ENCODE results near the gene MRPS11. TPM values are rescaled to one million over a fixed set of nuclear protein-coding genes. Genes with fewer than 3 reads are reported as not detected.

Gene MRPS11
- total RNA-seq, 1 experiment from 2014 or later = 47.4 TPM

DNA sequence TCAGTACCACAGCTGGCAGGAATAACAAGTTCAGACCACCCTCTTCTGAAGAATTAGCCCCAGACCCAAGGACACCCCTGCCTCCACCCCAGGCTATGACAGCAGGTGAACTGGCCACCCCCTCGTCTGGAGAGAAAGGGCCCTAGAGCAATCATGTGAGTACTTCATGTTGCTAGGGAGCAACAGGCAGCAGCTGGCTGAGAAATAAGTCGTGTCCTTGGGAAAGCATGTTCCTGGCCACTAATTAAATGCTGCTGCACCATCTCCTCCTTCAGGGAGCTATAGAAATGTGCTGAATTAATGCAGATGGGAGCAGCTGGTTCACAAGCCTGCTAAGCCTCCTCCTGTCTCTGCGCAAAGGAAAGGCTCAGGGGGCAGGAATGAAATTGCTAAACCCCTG lies 31.5 kb downstream of the MRPS11 start:
- Histone ChIP-seq H4K20me1 (ENCODE audit: insufficient read depth) (no peaks in the 10 kb centered on the region), H3K79me2 (ENCODE audit: insufficient read depth, low read length) (no peaks in the 10 kb centered on the region), H3K4me3 (replicated peaks in 1 of 2; ENCODE audit: low read depth in 1 of 2, low read length in 2 of 2) (no peak overlapping the region), H3K9me2 (ENCODE audit: insufficient read depth) (no peaks in the 10 kb centered on the region), H3K9ac (ENCODE audit: low read length) (no peak overlapping the region), H3K36me3 (ENCODE audit: control insufficient read depth in 1 of 2, insufficient read depth in 2 of 2, low read length in 2 of 2) (no peaks in the 10 kb centered on the region), H2AFZ (ENCODE audit: low read depth, low read length, poor library complexity, severe bottlenecking) (no peak overlapping the region), H3K27ac (ENCODE audit: low read depth, low read length) (no peak overlapping the region), H3K27me3 (ENCODE audit: insufficient read depth, low read length) (no peaks in the 10 kb centered on the region), H3K4me2 (ENCODE audit: low read length) (no peak overlapping the region), H3K4me1 (ENCODE audit: control insufficient read depth in 1 of 2, insufficient read depth in 2 of 2, low read length in 2 of 2) (no peaks in the 10 kb centered on the region), H3K9me3 (ENCODE audit: control insufficient read depth in 1 of 2, insufficient read depth in 1 of 2, low read depth in 1 of 2, low read length in 2 of 2) (no peaks in the 10 kb centered on the region)
- CTCF ChIA-PET = interaction anchor here (0.9 kb wide), 1 partner anchor 115 kb away, joined by 3 read pairs; no protein-coding TSS in a partner anchor
- intact Hi-C loops (cut with micrococcal nuclease) = no loop called here
- ATAC-seq = no peak
- no peak for DNase-seq (ENCODE audit: low read depth, low spot score)
- RAD21 ChIA-PET (ENCODE audit: low non-redundant PET in 1 of 2, low total read pairs in 2 of 2, uncharacterized antibody in 2 of 2, unreplicated experiment in 2 of 2) = no interaction called here
- POLR2A ChIA-PET = no interaction called here
- TF ChIP-seq ZNF274 (IDR thresholded peaks at IDR 0.05; ENCODE audit: low read depth, low read length) (no peak), POLR2A (IDR thresholded peaks at IDR 0.05; ENCODE audit: borderline replicate concordance, extremely low read depth, insufficient read depth, insufficient read length) (no peak)
- BruUV-seq (replicated peaks) = no TSS peak

DNA sequence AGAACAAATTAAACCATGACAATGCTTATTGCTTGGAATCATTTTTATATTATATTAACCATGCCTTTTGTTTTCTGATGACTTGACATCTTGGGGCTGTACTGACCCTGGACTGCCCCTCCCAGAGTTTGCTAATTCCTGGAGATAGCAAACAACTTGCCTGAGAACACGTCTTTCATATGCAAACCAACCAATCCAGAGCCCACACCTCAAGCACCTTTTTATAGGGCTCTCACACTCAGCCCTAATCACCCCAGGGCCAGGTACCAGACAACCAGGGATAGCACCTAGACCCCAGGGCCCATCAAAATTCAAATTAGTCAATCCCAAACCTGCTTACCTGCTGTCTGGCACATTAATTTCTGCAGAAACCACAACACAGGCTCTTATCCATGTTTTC lies 36.9 kb downstream of the MRPS11 start:
- H4K20me1 ChIP-seq (ENCODE audit: insufficient read depth) = no peaks in the 10 kb centered on the region
- ChIA-PET RAD21 (ENCODE audit: low non-redundant PET in 1 of 2, low total read pairs in 2 of 2, uncharacterized antibody in 2 of 2, unreplicated experiment in 2 of 2) (no interaction called here), POLR2A (no interaction called here), CTCF (no interaction called here)
- H2AFZ ChIP-seq (ENCODE audit: low read depth, low read length, poor library complexity, severe bottlenecking) = no peak overlapping the region
- H3K9me2 ChIP-seq (ENCODE audit: insufficient read depth) = no peaks in the 10 kb centered on the region
- no peak overlapping the region for H3K27ac ChIP-seq (ENCODE audit: low read depth, low read length)
- H3K4me3 ChIP-seq (replicated peaks in 1 of 2; ENCODE audit: low read depth in 1 of 2, low read length in 2 of 2) = no peak overlapping the region
- intact Hi-C loops (cut with micrococcal nuclease) = no loop called here
- DNase-seq (ENCODE audit: low read depth, low spot score) (no peak), ATAC-seq (no peak)
- no peaks in the 10 kb centered on the region for H3K4me1 ChIP-seq (ENCODE audit: control insufficient read depth in 1 of 2, insufficient read depth in 2 of 2, low read length in 2 of 2)
- no peaks in the 10 kb centered on the region for H3K36me3 ChIP-seq (ENCODE audit: control insufficient read depth in 1 of 2, insufficient read depth in 2 of 2, low read length in 2 of 2)
- H3K27me3 ChIP-seq (ENCODE audit: insufficient read depth, low read length) = no peaks in the 10 kb centered on the region
- TF ChIP-seq POLR2A (IDR thresholded peaks at IDR 0.05; ENCODE audit: borderline replicate concordance, extremely low read depth, insufficient read depth, insufficient read length) = no peak
- TF ChIP-seq RAD21 (IDR thresholded peaks at IDR 0.05; ENCODE audit: low read depth) = no peak
- no peak for TF ChIP-seq POLR2AphosphoS5 (IDR thresholded peaks at IDR 0.05; ENCODE audit: low read depth, low read length)
- TF ChIP-seq SRF (IDR thresholded peaks at IDR 0.05; ENCODE audit: low read depth) = no peak
- TF ChIP-seq YY1 (IDR thresholded peaks at IDR 0.05; ENCODE audit: extremely low read depth, insufficient replicate concordance, low read depth, low read length) = no peak
- BruUV-seq (replicated peaks) = no TSS peak
- H3K4me2 ChIP-seq (ENCODE audit: low read length) = no peak overlapping the region
- no peaks in the 10 kb centered on the region for H3K79me2 ChIP-seq (ENCODE audit: insufficient read depth, low read length)
- H3K9me3 ChIP-seq (ENCODE audit: control insufficient read depth in 1 of 2, insufficient read depth in 1 of 2, low read depth in 1 of 2, low read length in 2 of 2) = no peaks in the 10 kb centered on the region
- no peak overlapping the region for H3K9ac ChIP-seq (ENCODE audit: low read length)

Measured in HCT116 (cell line).